GM18505 (cell line): ENCODE data around the gene TMEM101.

ENCODE experiments used
- ATAC-seq: cut with Tn5 transposase; IDR thresholded peaks from one replicate; pipeline ENCODE4 v1.9.1; 2021; ENCODE audit not compliant: unreplicated experiment
- POLR2A ChIP-seq: IDR thresholded peaks from 4 replicates; pipeline ENCODE4 v1.6.1; 2011; ENCODE audit warnings: borderline replicate concordance; ENCODE audit not compliant: insufficient read depth, insufficient read length; ENCODE audit errors: extremely low read depth

Gene TMEM101

GRCh38 chr17:44008205-44008909, 6.4 kb downstream of the TMEM101 start:
- ATAC-seq = no peak
- no peak for TF ChIP-seq POLR2A

DNA sequence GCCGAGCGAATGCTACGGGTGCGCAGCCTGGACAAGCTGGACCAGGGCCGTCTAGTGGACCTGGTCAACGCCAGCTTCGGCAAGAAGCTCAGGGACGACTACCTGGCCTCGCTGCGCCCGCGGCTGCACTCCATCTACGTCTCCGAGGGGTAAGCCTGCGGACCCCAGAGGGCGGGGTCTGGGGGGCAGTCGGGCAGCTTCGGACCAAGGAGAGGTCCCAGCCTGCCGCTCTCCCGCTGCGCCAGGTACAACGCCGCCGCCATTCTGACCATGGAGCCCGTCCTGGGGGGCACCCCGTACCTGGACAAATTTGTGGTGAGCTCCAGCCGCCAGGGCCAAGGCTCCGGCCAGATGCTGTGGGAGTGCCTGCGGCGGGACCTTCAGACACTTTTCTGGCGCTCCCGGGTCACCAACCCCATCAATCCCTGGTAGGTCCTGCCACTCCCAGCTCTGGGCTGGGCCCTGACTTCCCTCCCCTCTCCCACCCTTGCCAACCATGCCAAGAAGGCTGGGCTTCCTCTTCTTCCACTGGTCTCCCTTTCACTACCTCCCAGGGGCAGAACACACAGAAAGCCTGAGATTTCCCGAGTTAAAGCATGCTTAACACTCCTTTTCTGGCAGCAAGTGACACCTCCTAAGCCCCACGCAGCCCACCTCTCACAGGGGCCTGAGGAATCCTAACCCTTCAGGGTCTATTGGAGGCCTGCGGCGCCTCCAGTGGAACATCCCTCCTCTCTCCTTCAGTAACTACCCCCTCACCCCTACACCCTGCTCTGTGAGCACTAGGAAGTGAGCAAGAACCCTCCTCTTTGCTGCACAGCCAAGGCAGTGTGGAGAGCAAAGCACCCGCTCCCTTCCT, 7.2 kb downstream of the TMEM101 start:
- ATAC-seq = peak; percentile 5

GRCh38 chr17:44006598-44007345, 8.0 kb downstream of the TMEM101 start:
- TF ChIP-seq POLR2A = peak; percentile 33
- peak; percentile 55 for ATAC-seq

More for the DNA sequence above, 7.2 kb downstream of the TMEM101 start:
- TF ChIP-seq POLR2A = no peak

DNA sequence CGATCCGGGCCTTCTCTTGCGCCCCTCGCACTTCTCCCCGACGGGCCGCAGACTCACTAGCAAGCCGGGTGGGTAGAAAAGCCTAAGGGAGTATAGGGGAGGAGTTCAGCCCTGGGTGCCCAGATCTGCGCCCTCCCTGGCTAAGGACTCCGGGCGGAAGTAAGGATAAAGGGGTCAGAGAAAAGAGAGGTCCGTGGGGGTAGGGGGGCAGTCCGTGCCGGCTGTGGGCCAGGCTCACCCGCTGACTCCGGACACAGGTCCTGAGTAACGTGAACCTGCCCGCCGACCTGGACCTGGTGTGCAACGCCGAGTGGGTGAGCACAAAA, 8.5 kb downstream of the TMEM101 start:
- no peak for TF ChIP-seq POLR2A
- ATAC-seq = no peak

DNA sequence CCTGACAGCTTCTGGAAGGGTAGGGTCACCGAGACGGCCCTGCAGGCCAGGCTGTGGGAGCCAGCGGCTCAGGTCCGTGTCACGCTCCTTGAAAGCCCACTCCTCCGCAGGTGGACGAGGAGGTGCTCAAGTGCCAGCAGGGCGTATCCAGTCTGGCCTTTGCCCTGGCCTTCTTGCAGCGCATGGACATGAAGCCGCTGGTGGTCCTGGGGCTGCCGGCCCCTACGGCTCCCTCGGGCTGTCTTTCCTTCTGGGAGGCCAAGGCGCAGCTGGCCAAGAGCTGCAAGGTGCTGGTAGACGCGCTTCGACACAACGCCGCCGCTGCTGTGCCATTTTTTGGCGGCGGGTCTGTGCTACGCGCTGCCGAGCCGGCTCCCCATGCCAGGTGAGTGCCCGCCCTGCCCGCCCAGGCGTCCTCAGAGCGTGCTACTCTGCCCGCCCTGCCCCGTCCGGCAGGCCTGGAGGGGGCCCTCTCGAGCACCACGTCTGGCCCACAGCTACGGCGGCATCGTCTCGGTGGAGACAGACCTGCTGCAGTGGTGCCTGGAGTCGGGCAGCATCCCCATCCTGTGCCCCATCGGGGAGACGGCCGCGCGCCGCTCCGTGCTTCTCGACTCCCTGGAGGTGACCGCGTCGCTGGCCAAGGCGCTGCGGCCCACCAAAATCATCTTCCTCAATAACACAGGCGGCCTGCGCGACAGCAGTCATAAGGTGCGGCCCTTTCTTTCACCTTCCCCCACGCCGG, 9.1 kb downstream of the TMEM101 start:
- no peak for ATAC-seq
- no peak for TF ChIP-seq POLR2A

- ATAC-seq = no peak
- no peak for TF ChIP-seq POLR2A
These were observed 9.8 kb downstream of the TMEM101 start for GRCh38 chr17:44004761-44005526.

GRCh38 chr17:44004077-44004760, 10.5 kb downstream of the TMEM101 start, which contains the start of gene NAGS:
TSS of gene NAGS (plus strand) at chr17:44004622. CDS start at chr17:44004664, 42 bp downstream.
- ATAC-seq = no peak
- no peak for TF ChIP-seq POLR2A

- no peak for TF ChIP-seq POLR2A
- ATAC-seq = no peak
These were observed 12.5 kb downstream of the TMEM101 start for GRCh38 chr17:44002141-44002848.

- TF ChIP-seq POLR2A = no peak
- ATAC-seq = no peak
These were observed 13.3 kb downstream of the TMEM101 start for GRCh38 chr17:44001461-44001920.

GRCh38 chr17:44000871-44001460, 13.8 kb downstream of the TMEM101 start:
- no peak for ATAC-seq
- no peak for TF ChIP-seq POLR2A
